H9 (cell line): Measurements from ENCODE around the gene GCM1. TPM values are rescaled to one million over a fixed set of nuclear protein-coding genes. Genes with fewer than 3 reads are reported as not detected.

Experiments used
- DNase-seq: peaks from one replicate; pipeline ENCODE4 v3.0.0-alpha.2; 2017
- H2AFZ ChIP-seq: one replicate; pipeline ENCODE4 v1.6.1; 2013; ENCODE audit warnings: mild to moderate bottlenecking, low read length, control low read depth, moderate library complexity
- H2AK5ac ChIP-seq: 2 replicates; pipeline ENCODE4 v1.6.1; 2013; ENCODE audit warnings: low read length, control low read depth, mixed read lengths; ENCODE audit not compliant: insufficient read length
- H2BK120ac ChIP-seq: one replicate; pipeline ENCODE4 v1.6.1; 2013; ENCODE audit warnings: low read depth, mild to moderate bottlenecking, low read length, control low read depth, inconsistent platforms; ENCODE audit not compliant: poor library complexity, severe bottlenecking
- H2BK12ac ChIP-seq: 2 replicates; pipeline ENCODE4 v1.6.1; 2013; ENCODE audit warnings: low read length, control low read depth, mixed read lengths, low read depth; ENCODE audit not compliant: insufficient read length
- H2BK15ac ChIP-seq: 2 replicates; pipeline ENCODE4 v1.6.1; 2013; ENCODE audit warnings: low read depth, low read length, control low read depth
- H2BK20ac ChIP-seq: one replicate; pipeline ENCODE4 v1.6.1; 2013; ENCODE audit warnings: low read depth, mild to moderate bottlenecking, low read length, control low read depth, inconsistent platforms; ENCODE audit not compliant: poor library complexity, severe bottlenecking
- H2BK5ac ChIP-seq: 2 replicates; pipeline ENCODE4 v1.6.1; 2013; ENCODE audit warnings: low read length, control low read depth, mixed read lengths; ENCODE audit not compliant: insufficient read length
- H3K14ac ChIP-seq: 2 replicates; pipeline ENCODE4 v1.6.1; 2013; ENCODE audit warnings: low read length, control low read depth; ENCODE audit not compliant: insufficient read depth
- H3K18ac ChIP-seq: 2 replicates; pipeline ENCODE4 v1.6.1; 2013; ENCODE audit warnings: low read depth, mild to moderate bottlenecking, mixed read lengths, low read length, control low read depth; ENCODE audit not compliant: insufficient read length
- H3K23ac ChIP-seq: 2 replicates; pipeline ENCODE4 v1.6.1; 2013; ENCODE audit warnings: low read length, control low read depth, mixed read lengths, low read depth; ENCODE audit not compliant: insufficient read length
- H3K23me2 ChIP-seq: 2 replicates; pipeline ENCODE4 v1.6.1; 2013; ENCODE audit warnings: low read depth, mild to moderate bottlenecking, mixed read lengths, low read length, control low read depth; ENCODE audit not compliant: insufficient read length, poor library complexity, severe bottlenecking
- H3K27ac ChIP-seq: 2 replicates; pipeline ENCODE4 v1.5.1; 2013; ENCODE audit warnings: low read length, control low read depth, mixed read lengths, low read depth; ENCODE audit not compliant: insufficient read length
- H3K27me3 ChIP-seq: 2 replicates; pipeline ENCODE4 v1.6.1; 2013; ENCODE audit warnings: low read length, control low read depth, inconsistent platforms; ENCODE audit not compliant: insufficient read depth
- H3K4ac ChIP-seq: 2 replicates; pipeline ENCODE4 v1.6.1; 2013; ENCODE audit warnings: low read depth, mild to moderate bottlenecking, control low read depth, inconsistent platforms, low read length, moderate library complexity
- H3K4me1 ChIP-seq: 2 replicates; pipeline ENCODE4 v1.6.1; 2013; ENCODE audit warnings: low read length, control low read depth, inconsistent platforms; ENCODE audit not compliant: insufficient read depth
- H3K4me2 ChIP-seq: 2 replicates; pipeline ENCODE4 v1.6.1; 2013; ENCODE audit warnings: low read length, control low read depth, mixed read lengths; ENCODE audit not compliant: insufficient read length, insufficient read depth
- H3K56ac ChIP-seq: 2 replicates; pipeline ENCODE4 v1.6.1; 2013; ENCODE audit warnings: low read depth, mild to moderate bottlenecking, mixed read lengths, low read length, control low read depth; ENCODE audit not compliant: insufficient read length
- H3K79me1 ChIP-seq: 2 replicates; pipeline ENCODE4 v1.6.1; 2013; ENCODE audit warnings: low read depth, mild to moderate bottlenecking, moderate library complexity, low read length, control low read depth, inconsistent platforms; ENCODE audit not compliant: insufficient read depth, poor library complexity, severe bottlenecking
- H3K79me2 ChIP-seq: 2 replicates; pipeline ENCODE4 v1.6.1; 2013; ENCODE audit warnings: low read length, control low read depth, inconsistent platforms; ENCODE audit not compliant: insufficient read depth
- H3K9ac ChIP-seq: 2 replicates; pipeline ENCODE4 v1.6.1; 2013; ENCODE audit warnings: low read length, control low read depth, mixed read lengths; ENCODE audit not compliant: insufficient read length; ENCODE audit errors: extremely low read depth
- H3K9me3 ChIP-seq: one replicate; pipeline ENCODE4 v1.6.1; 2013; ENCODE audit warnings: low read depth, low read length, inconsistent platforms; ENCODE audit not compliant: control insufficient read depth
- H3T11ph ChIP-seq: one replicate; pipeline ENCODE4 v1.6.1; 2013; ENCODE audit warnings: mild to moderate bottlenecking, low read length, control low read depth, inconsistent platforms
- H4K20me1 ChIP-seq: one replicate; pipeline ENCODE4 v1.6.1; 2013; ENCODE audit not compliant: control insufficient read depth, insufficient read length, insufficient read depth
- H4K5ac ChIP-seq: 2 replicates; pipeline ENCODE4 v1.6.1; 2013; ENCODE audit warnings: low read depth, mild to moderate bottlenecking, mixed read lengths, low read length, control low read depth; ENCODE audit not compliant: insufficient read length
- H4K8ac ChIP-seq: replicated peaks from 2 replicates; pipeline ENCODE4 v1.6.1; 2013; ENCODE audit warnings: low read length, control low read depth, mixed read lengths, low read depth; ENCODE audit not compliant: insufficient read length
- H4K91ac ChIP-seq: 2 replicates; pipeline ENCODE4 v1.6.1; 2013; ENCODE audit warnings: low read depth, mild to moderate bottlenecking, moderate library complexity, mixed read lengths, low read length, control low read depth; ENCODE audit not compliant: insufficient read length
- H3K27ac Mint-ChIP-seq, 3 experiments: 2 replicates in 2 of 3; 3 replicates in 1 of 3; pipeline ENCODE4 v1.8.0; 2020 to 2021; ENCODE audit warnings: mixed read lengths in 3 of 3, mild to moderate bottlenecking in 1 of 3, moderate library complexity in 1 of 3
- H3K27me3 Mint-ChIP-seq: 2 replicates; pipeline ENCODE4 v1.8.0; 2021; ENCODE audit warnings: low read depth, mild to moderate bottlenecking, moderate library complexity, mixed read lengths
- H3K36me3 Mint-ChIP-seq, 3 experiments: 2 replicates in 2 of 3; 3 replicates in 1 of 3; pipeline ENCODE4 v1.8.0; 2020 to 2021; ENCODE audit warnings: low read depth in 3 of 3, mixed read lengths in 3 of 3; ENCODE audit not compliant: insufficient read depth in 1 of 3
- H3K4me1 Mint-ChIP-seq, 2 experiments: 2 replicates each; pipeline ENCODE4 v1.8.0; 2020; ENCODE audit warnings: mixed read lengths in 2 of 2
- H3K4me3 Mint-ChIP-seq, 2 experiments: 2 replicates in 1 of 2; 3 replicates in 1 of 2; pipeline ENCODE4 v1.8.0; 2020 to 2021; ENCODE audit warnings: mild to moderate bottlenecking in 2 of 2, mixed read lengths in 2 of 2, moderate library complexity in 1 of 2
- H3K9me3 Mint-ChIP-seq, 2 experiments: 2 replicates in 1 of 2; 3 replicates in 1 of 2; pipeline ENCODE4 v1.8.0; 2020; ENCODE audit warnings: mild to moderate bottlenecking in 2 of 2, mixed read lengths in 2 of 2, moderate library complexity in 1 of 2
- total RNA-seq: library from RNA; stranded (reverse); gene quantifications from 2 replicates; pipeline ENCODE4 v1.2.1, GENCODE V29; 2021
- TF ChIP-seq, protein P1 (sequence below): fragments of 200-600 bp; sonication (generic); conservative IDR thresholded peaks from 3 replicates; pipeline ENCODE4 v1.8.0; 2021; ENCODE audit warnings: antibody characterized with exemption, mild to moderate bottlenecking

Gene GCM1
- total RNA-seq, 1 experiment from 2014 or later: not detected

DNA sequence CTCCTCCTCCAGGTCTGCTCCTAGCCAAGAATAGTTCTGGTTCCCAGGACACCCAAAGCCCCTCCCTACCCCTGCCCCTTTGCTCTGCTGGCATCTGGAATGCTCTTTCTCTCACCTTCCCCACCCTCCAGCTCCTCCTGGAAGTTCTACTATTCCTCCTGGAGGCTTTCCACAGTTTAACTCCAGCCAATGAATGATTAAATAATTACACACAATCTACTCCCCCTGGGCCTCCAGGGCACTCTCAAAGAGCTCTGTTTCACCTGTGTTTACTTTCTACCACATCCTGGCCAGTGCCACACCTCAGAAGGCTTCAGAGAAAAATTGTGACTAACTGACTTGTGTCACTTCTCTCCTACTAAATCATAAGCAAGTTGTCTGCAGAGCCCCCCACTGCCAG lies 36.2 kb downstream of the GCM1 start:
- peaks cover 5 to 7% of the 10 kb centered on the region in 2 experiments; a peak in 3 of 4 replicates for H3K4me1 Mint-ChIP-seq
- H3K79me2 ChIP-seq: no peaks in the 10 kb centered on the region
- H3K27me3 Mint-ChIP-seq: peaks cover 3% of the 10 kb centered on the region; the same call in 1 of the 2 replicates
- H3K27me3 ChIP-seq: no peaks in the 10 kb centered on the region
- no peak overlapping the region for H4K8ac ChIP-seq
- no peak overlapping the region for H3K4me2 ChIP-seq
- no peaks in the 10 kb centered on the region for H3K79me1 ChIP-seq
- H3K9ac ChIP-seq: no peak overlapping the region
- no peak for DNase-seq
- no peak overlapping the region for H3K4ac ChIP-seq
- no peaks in the 10 kb centered on the region for H3K23me2 ChIP-seq
- H3K36me3 Mint-ChIP-seq: no peaks in the 10 kb centered on the region
- peaks cover 2 to 3% of the 10 kb centered on the region in 2 experiments; a peak in 2 of 5 replicates for H3K9me3 Mint-ChIP-seq
- H2BK15ac ChIP-seq: no peak overlapping the region
- no peak overlapping the region for H2AFZ ChIP-seq
- no peak overlapping the region for H2BK120ac ChIP-seq
- H4K20me1 ChIP-seq: no peaks in the 10 kb centered on the region
- no peak overlapping the region for H2AK5ac ChIP-seq
- H4K5ac ChIP-seq: no peak overlapping the region
- no peak overlapping the region for H3K56ac ChIP-seq
- peak overlapping the region in 1 of 3 experiments; percentile 70; a peak in 1 of 7 replicates for H3K27ac Mint-ChIP-seq
- no peak overlapping the region for H3K4me3 Mint-ChIP-seq
- H3T11ph ChIP-seq: no peak overlapping the region
- no peak overlapping the region for H2BK20ac ChIP-seq
- TF ChIP-seq, protein P1, sequence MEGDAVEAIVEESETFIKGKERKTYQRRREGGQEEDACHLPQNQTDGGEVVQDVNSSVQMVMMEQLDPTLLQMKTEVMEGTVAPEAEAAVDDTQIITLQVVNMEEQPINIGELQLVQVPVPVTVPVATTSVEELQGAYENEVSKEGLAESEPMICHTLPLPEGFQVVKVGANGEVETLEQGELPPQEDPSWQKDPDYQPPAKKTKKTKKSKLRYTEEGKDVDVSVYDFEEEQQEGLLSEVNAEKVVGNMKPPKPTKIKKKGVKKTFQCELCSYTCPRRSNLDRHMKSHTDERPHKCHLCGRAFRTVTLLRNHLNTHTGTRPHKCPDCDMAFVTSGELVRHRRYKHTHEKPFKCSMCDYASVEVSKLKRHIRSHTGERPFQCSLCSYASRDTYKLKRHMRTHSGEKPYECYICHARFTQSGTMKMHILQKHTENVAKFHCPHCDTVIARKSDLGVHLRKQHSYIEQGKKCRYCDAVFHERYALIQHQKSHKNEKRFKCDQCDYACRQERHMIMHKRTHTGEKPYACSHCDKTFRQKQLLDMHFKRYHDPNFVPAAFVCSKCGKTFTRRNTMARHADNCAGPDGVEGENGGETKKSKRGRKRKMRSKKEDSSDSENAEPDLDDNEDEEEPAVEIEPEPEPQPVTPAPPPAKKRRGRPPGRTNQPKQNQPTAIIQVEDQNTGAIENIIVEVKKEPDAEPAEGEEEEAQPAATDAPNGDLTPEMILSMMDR: no peak
- no peak overlapping the region for H4K91ac ChIP-seq
- no peak overlapping the region for H3K23ac ChIP-seq
- no peaks in the 10 kb centered on the region for H3K4me1 ChIP-seq
- no peak overlapping the region for H2BK12ac ChIP-seq
- no peak overlapping the region for H2BK5ac ChIP-seq
- H3K18ac ChIP-seq: no peak overlapping the region
- H3K14ac ChIP-seq: no peak overlapping the region
- no peaks in the 10 kb centered on the region for H3K9me3 ChIP-seq
- H3K27ac ChIP-seq: no peak overlapping the region
